ENCODE data around the gene ATXN7. TPM values are rescaled to one million over a fixed set of nuclear protein-coding genes. Genes with fewer than 3 reads are reported as not detected.

The ATXN7 gene
- total RNA-seq, 2 experiments from 2014 or later = 15.2 to 35.2 TPM

DNA sequence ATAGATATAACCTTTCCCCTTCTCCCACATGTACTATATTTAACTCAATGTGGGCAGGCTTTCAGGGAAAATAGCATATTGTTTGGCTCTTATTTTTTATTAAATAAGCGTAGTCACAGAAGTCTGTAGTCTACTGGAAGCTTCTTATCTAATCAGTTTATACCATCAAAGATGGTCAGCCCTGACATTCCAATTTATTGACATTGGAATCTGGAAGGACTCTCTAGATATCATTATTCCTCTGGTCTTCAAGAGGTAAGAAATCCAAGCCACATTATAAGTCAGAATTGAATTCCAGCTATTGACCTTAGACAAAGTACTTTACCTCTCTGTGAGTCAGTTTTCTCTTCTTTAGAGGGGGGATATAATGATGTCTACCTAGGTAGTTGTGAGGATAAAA is 87.0 kb downstream of the ATXN7 start:
- Histone ChIP-seq H4K20me1 (ENCODE audit: insufficient read depth, low read length) (no peaks in the 10 kb centered on the region), H2AFZ (ENCODE audit: low read length) (no peak overlapping the region), H3K9me2 (ENCODE audit: insufficient read depth, low read length) (no peaks in the 10 kb centered on the region), H3K27ac (ENCODE audit: low read depth, low read length, poor library complexity, severe bottlenecking) (no peak overlapping the region), H3K4me3 (ENCODE audit: low read depth, low read length, poor library complexity, severe bottlenecking) (no peak overlapping the region), H3K4me1 (ENCODE audit: insufficient read depth, low read length, poor library complexity, severe bottlenecking) (no peaks in the 10 kb centered on the region), H3K4me2 (ENCODE audit: low read length) (no peak overlapping the region), H3K9me3 (ENCODE audit: low read length) (no peaks in the 10 kb centered on the region), H3K36me3 (ENCODE audit: insufficient read depth, low read length) (peaks cover 55% of the 10 kb centered on the region), H3K79me2 (ENCODE audit: insufficient read depth, low read depth, low read length) (no peaks in the 10 kb centered on the region; the same call in 1 of the 2 replicates)
- no peak for TF ChIP-seq EZH2phosphoT487 (IDR thresholded peaks at IDR 0.05; ENCODE audit: borderline replicate concordance, low read depth, low read length)
- TF ChIP-seq, protein P1, sequence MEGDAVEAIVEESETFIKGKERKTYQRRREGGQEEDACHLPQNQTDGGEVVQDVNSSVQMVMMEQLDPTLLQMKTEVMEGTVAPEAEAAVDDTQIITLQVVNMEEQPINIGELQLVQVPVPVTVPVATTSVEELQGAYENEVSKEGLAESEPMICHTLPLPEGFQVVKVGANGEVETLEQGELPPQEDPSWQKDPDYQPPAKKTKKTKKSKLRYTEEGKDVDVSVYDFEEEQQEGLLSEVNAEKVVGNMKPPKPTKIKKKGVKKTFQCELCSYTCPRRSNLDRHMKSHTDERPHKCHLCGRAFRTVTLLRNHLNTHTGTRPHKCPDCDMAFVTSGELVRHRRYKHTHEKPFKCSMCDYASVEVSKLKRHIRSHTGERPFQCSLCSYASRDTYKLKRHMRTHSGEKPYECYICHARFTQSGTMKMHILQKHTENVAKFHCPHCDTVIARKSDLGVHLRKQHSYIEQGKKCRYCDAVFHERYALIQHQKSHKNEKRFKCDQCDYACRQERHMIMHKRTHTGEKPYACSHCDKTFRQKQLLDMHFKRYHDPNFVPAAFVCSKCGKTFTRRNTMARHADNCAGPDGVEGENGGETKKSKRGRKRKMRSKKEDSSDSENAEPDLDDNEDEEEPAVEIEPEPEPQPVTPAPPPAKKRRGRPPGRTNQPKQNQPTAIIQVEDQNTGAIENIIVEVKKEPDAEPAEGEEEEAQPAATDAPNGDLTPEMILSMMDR (conservative IDR thresholded peaks at IDR 0.05; ENCODE audit: low read length) = no peak
- intact Hi-C loops (cut with micrococcal nuclease; ENCODE audit: unreplicated experiment) = no loop called here
- no peak for DNase-seq (ENCODE audit: low spot score)
- POLR2A ChIA-PET = interaction anchor here (1.0 to 1.5 kb wide), 2 partner anchors 10 to 14 kb away, joined by 4 read pairs; no protein-coding TSS in a partner anchor
- CTCF ChIA-PET (ENCODE audit: unreplicated experiment) = no interaction called here
- BruUV-seq (replicated peaks) = no TSS peak

DNA sequence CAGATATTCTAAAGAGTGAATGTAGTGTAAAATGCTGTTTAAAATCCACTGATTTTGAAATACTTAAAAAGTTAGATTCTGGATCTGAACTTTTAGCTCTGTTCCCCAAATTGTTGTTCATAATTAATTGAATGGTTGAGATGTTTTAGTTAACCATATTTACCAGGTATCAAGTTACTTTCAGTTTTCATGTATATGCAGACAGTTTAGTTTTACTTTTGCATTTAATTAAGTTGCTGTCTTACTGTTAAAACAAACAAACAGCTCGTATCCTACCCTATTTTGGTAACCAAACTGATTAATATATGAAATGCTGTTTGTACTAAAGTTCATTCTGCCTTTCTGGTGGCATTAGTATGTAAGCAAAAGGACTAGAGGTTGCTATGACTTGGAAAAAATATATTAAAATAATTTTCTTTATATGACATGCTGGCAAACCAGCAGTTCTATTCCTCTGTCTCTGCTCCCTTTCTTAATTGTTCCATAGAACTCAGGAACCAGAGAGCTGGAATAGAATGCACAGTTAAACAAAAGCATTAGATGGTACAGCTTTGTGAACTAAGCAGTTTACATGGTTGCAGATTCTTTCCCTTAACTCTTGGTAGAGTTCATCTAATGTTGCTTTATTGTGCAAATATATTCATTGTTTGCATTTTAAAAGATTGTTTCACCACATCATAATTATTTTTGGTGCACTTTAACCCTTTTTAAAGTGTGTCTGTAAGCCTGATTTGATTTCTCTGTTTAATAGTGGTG is 88.0 kb downstream of the ATXN7 start:
- Histone ChIP-seq H4K20me1 (ENCODE audit: insufficient read depth, low read length) (no peaks in the 10 kb centered on the region), H3K27ac (ENCODE audit: low read depth, low read length, poor library complexity, severe bottlenecking) (no peak overlapping the region), H3K9me2 (ENCODE audit: insufficient read depth, low read length) (no peaks in the 10 kb centered on the region), H3K9me3 (ENCODE audit: low read length) (no peaks in the 10 kb centered on the region), H3K4me1 (ENCODE audit: insufficient read depth, low read length, poor library complexity, severe bottlenecking) (no peaks in the 10 kb centered on the region), H3K36me3 (ENCODE audit: insufficient read depth, low read length) (peaks cover 62% of the 10 kb centered on the region), H3K4me2 (ENCODE audit: low read length) (no peak overlapping the region), H2AFZ (ENCODE audit: low read length) (no peak overlapping the region), H3K4me3 (ENCODE audit: low read depth, low read length, poor library complexity, severe bottlenecking) (no peak overlapping the region), H3K79me2 (ENCODE audit: insufficient read depth, low read depth, low read length) (no peaks in the 10 kb centered on the region; the same call in 1 of the 2 replicates)
- CTCF ChIA-PET (ENCODE audit: unreplicated experiment) = no interaction called here
- no TSS peak for BruUV-seq (replicated peaks)
- DNase-seq (ENCODE audit: low spot score) = no peak
- POLR2A ChIA-PET = interaction anchor here (0.6 to 1.5 kb wide), 3 partner anchors 9 to 22 kb away, joined by 3 to 4 read pairs (median 4); no protein-coding TSS in a partner anchor
- intact Hi-C loops (cut with micrococcal nuclease; ENCODE audit: unreplicated experiment) = no loop called here
- TF ChIP-seq, protein P1 (conservative IDR thresholded peaks at IDR 0.05; ENCODE audit: low read length) = no peak
- TF ChIP-seq EZH2phosphoT487 (IDR thresholded peaks at IDR 0.05; ENCODE audit: borderline replicate concordance, low read depth, low read length) = no peak

DNA sequence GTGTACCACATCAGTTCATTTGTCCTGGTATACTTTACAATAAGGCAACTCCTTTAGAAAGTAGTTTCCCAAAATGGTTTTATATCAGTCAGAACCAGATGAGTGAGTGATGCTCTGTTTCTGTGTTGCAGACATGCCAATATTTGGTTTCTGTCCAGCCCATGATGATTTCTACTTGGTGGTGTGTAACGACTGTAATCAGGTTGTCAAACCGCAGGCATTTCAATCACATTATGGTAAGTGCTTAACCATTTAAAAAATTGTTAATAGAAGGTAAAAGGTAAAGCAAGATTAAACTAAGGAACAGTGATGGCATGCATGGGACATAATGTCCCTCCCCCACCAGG is 88.6 kb downstream of the ATXN7 start:
- Histone ChIP-seq H3K9me3 (ENCODE audit: low read length) (no peaks in the 10 kb centered on the region), H3K4me2 (ENCODE audit: low read length) (no peak overlapping the region), H3K4me1 (ENCODE audit: insufficient read depth, low read length, poor library complexity, severe bottlenecking) (peaks cover under 1% of the 10 kb centered on the region), H2AFZ (ENCODE audit: low read length) (no peak overlapping the region), H3K9me2 (ENCODE audit: insufficient read depth, low read length) (no peaks in the 10 kb centered on the region), H4K20me1 (ENCODE audit: insufficient read depth, low read length) (peaks cover 5% of the 10 kb centered on the region; the same call in 1 of the 2 replicates), H3K36me3 (ENCODE audit: insufficient read depth, low read length) (peaks cover 64% of the 10 kb centered on the region), H3K27ac (ENCODE audit: low read depth, low read length, poor library complexity, severe bottlenecking) (no peak overlapping the region), H3K79me2 (ENCODE audit: insufficient read depth, low read depth, low read length) (no peaks in the 10 kb centered on the region; the same call in 1 of the 2 replicates), H3K4me3 (ENCODE audit: low read depth, low read length, poor library complexity, severe bottlenecking) (no peak overlapping the region)
- ChIA-PET CTCF (ENCODE audit: unreplicated experiment) (no interaction called here), POLR2A (interaction anchor here (0.6 to 1.5 kb wide), 2 partner anchors 8 to 23 kb away, joined by 3 to 4 read pairs; no protein-coding TSS in a partner anchor)
- TF ChIP-seq, protein P1 (conservative IDR thresholded peaks at IDR 0.05; ENCODE audit: low read length) = no peak
- no peak for TF ChIP-seq EZH2phosphoT487 (IDR thresholded peaks at IDR 0.05; ENCODE audit: borderline replicate concordance, low read depth, low read length)
- no TSS peak for BruUV-seq (replicated peaks)
- intact Hi-C loops (cut with micrococcal nuclease; ENCODE audit: unreplicated experiment) = no loop called here
- no peak for DNase-seq (ENCODE audit: low spot score)

All from OCI-LY7 (cell line).